CD4-positive, alpha-beta T cell treated with Interleukin-4 for 4 hours (primary cell): ENCODE data around the gene SETD1B.
"Not testable (repeated sequence)": the region's sequence is repeated elsewhere in the genome, so short reads cannot be mapped to it uniquely, and the experiment has no call there.

Experiments
- DNase-seq: peaks from one replicate; pipeline ENCODE4 v3.0.0-alpha.2; 2020

SETD1B gene

DNA sequence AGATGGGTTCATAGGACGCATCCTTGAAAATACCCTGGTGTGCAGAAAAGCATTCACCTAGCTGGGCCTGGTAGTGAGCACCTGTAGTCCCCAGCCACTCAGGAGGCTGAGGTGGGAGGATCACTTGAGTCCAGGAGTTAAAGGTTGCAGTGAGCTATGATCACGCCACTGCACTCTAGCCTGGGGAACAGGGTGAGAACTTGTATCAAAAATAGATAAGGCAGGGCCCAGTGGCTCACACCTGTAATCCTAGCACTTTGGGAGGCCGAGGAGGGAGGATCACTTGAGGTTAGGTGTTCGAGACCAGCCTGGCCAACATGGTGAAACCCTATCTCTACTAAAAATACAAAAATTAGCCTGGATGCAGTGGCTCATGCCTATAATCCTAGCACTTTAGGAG is 56.9 kb downstream of the SETD1B start:
- DNase-seq: not testable (repeated sequence)

DNA sequence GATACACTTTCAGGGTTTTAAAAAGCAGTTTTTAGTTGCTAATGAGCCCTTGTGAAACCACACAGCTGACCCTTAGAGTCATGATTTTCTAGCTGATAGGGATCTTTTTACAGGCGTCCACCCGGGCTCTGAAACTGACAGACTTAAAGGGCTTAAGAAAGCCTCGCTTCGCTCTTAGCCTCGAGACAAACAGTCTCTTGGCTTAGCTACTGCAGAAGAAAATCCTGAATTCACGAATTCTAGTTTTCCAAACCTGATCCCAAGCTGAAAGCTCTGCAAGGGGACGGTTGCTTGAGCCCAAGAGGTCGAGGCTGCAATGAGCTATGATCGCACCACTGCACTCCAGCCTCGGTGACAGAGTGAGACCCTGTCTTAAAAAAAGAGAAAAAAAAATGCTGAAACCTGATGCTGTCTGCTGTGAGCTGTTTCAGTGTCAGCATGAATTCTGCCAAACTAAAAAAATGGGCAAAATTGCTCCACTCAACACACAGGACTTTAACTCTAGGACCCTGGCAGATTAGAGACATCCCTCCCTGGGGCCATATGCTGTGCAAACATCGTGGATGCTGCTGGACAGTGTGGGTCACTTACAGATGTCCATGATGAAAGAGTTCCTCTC is 57.9 kb downstream of the SETD1B start:
- no peak for DNase-seq

DNA sequence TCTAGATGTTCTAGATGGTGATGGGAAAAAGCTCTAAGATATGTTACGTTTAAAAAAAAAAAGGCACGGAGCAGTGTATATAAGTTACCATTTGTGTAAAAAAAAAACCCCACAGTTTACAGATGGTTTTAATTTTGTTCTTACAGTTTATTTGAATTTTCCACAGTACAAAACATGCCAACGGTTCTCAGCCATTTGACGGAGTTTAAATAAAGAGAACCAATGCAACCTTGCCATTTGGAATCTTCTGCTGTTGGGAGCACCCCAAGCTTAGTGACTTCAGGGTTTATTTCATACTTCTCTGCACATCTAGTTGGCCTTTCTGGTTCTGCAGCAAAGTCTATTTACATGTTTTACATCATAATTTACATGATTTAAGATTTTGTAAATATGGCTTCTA is 62.5 kb downstream of the SETD1B start:
- DNase-seq: no peak

DNA sequence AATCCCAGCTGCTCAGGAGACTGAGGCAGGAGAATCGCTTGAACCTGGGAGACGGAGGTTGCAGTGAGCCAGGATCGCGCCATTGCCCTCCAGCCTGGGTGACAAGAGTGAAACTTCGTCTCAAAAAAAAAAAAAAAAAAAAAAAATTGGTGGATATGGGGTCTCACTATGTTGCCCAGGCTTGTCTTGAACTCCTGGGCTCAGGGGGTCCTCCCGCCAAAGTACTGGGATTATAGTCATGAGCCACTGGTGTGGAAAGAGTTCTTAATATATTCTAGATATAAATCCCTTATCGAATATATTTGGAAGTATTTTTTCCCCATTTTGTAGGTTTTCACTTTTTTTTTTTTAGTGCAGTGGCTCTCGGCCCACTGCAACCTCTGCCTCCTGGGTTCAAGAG is 65.4 kb downstream of the SETD1B start:
- not testable (repeated sequence) for DNase-seq

DNA sequence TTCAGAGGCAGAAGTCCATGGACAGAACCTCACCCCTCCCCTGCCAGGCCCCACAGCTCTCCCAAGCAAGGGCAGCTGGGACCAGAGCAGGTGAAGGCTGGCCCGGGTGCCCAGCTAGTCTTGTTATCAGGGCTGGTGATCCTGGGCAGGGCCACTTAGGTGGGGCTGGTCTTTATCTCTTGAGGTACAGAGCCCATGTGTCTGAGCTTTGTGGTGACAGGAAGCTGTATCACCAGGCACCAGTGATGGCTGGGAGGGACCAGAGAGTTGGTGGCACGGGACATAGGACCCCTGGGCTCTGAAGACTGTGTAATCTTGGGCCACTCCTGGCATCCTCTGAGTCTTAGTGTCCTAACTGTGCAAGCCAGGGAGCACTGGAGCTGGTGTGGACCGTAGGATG is 67.7 kb downstream of the SETD1B start:
- DNase-seq: no peak

DNA sequence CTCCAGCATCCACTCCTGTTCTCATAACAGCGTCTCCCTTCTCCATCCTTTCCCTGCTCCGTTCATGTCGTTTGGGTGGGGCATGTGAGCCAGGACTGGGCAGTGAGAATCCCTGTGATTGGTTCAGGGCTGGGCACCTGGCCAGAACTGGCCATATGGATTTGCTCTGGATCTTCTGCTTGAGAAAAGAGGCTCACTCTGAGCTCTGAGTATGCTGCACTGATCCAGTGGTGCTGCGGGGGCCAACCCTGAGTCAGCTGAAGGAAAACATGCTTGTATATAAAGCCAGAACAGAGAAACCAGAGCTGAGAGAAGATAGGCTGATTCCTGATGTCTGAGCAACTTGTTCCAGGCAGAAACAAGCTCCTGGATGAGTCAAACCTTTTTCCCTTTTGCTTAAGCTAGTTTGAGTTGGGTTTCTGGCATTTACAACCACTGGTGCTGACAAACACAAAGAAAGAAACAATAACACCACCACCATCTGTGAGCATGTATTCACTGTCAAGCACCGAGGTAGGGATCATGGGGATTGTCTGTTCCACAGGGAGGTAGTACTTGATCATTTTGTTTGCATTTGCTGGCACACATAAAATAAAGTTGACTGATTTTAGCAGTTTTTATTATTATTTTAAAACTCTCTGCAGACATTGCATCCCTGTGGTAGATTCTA is 68.9 kb downstream of the SETD1B start:
- no peak for DNase-seq

DNA sequence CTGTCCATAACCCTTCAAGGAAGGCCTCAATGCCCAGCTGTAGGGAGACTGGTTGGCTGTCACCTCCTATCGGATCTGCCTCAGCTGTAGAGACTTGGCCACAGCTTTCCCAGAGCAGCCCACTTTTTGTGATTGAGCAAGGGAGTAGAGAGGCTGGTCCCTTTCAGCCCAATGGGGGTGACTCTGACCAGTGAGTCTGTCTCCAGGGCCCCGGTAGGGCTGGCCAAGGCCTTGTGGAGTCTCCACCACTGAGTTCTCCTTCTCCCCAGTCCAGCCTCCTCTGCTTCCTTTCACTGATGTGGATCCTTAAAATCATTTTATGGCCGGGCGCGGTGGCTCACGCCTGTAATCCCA is 69.4 kb downstream of the SETD1B start:
- no peak for DNase-seq

DNA sequence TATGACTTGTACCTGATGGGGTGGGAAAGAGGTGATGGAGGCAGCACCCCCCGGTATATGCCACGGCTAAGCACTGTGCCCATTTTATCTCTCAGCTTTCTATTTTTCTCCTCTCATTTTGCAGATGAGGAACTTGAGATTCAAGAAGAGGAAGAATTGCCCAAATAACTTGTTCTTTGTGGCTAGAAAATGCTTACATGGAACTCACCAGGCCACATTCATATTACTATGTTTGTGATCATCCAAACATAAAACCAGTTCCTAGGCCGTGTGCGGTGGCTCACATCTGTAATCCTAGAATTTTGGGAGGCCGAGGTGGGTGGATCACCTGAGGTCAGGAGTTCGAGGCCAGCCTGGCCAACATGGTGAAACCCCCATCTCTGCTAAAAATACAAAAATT is 70.3 kb downstream of the SETD1B start:
- no peak for DNase-seq

DNA sequence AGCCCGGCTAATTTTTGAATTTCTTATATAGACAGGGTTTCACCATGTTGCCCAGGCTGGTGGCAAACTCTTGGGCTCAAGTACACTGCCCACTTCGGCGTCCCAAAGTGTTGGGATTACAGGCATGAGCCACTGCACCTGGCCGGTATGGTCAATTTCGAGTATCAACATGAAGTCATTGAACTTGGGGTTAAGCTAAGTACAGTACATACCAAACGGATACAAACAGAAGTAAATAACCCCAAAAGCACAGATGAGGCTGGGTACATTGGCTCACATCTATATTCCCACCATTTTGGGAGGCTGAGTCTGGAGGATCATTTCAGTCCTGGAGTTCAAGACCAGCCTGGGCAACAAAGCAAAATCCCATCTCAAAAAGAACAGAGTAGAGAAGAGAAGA is 71.8 kb downstream of the SETD1B start:
- no peak for DNase-seq

DNA sequence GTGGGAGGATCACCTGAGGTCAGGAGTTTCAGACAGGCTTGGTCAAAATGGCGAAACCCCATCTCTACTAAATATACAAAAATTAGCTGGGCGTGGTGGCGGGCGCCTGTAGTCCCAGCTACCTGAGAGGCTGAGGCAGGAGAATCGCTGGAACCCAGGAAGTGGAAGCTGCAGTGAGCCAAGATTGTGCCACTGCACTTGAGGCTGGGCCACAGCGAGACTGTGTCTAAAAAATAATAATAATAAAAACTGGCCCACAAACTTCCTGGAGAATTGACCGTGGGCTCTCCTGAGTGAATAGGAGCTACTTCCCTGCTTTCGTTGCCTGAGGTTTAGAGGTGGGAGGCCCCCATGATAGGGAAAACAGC is 72.3 kb downstream of the SETD1B start:
- not testable (repeated sequence) for DNase-seq
